DMS153 (cell line): ENCODE data around the gene ZCWPW1.
A peak's percentile ranks its signal among the peaks of the same experiment; 100 is the strongest.

ENCODE experiments used
- DNase-seq: peaks from one replicate; lab custom pipeline; 2025; lab: John Stamatoyannopoulos, UW

The ZCWPW1 gene

GRCh38 chr7:100428199-100428966 lies at the start of gene ZCWPW1:
TSS of gene ZCWPW1 (minus strand) at chr7:100428703. CDS start at chr7:100420649, 8,054 bp downstream.
- peak; percentile 97 for DNase-seq

GRCh38 chr7:100477871-100478267 lies 49.4 kb upstream of the ZCWPW1 start:
- no peak for DNase-seq

GRCh38 chr7:100476903-100477870 lies 48.7 kb upstream of the ZCWPW1 start:
- DNase-seq, result no peak

- no peak for DNase-seq
Observed at GRCh38 chr7:100476101-100476780, 47.7 kb upstream of the ZCWPW1 start.

- DNase-seq, result no peak
Observed at GRCh38 chr7:100475549-100475948, 47.0 kb upstream of the ZCWPW1 start.

GRCh38 chr7:100472854-100473499 lies 44.5 kb upstream of the ZCWPW1 start:
- no peak for DNase-seq

GRCh38 chr7:100472121-100472851 lies 43.8 kb upstream of the ZCWPW1 start:
- no peak for DNase-seq

GRCh38 chr7:100471021-100471420 lies 42.5 kb upstream of the ZCWPW1 start:
- DNase-seq, result no peak

GRCh38 chr7:100469227-100470044 lies 40.9 kb upstream of the ZCWPW1 start:
- peak; percentile 30 for DNase-seq

GRCh38 chr7:100467638-100468373 lies 39.3 kb upstream of the ZCWPW1 start:
- no peak for DNase-seq

- DNase-seq, result no peak
Observed at GRCh38 chr7:100466653-100467605, 38.4 kb upstream of the ZCWPW1 start.

- peak; percentile 44 for DNase-seq
Observed at GRCh38 chr7:100465702-100466311, 37.3 kb upstream of the ZCWPW1 start.

GRCh38 chr7:100465299-100465698 lies 36.8 kb upstream of the ZCWPW1 start:
- no peak for DNase-seq

- no peak for DNase-seq
Observed at GRCh38 chr7:100464791-100465190, 36.3 kb upstream of the ZCWPW1 start.

- no peak for DNase-seq
Observed at GRCh38 chr7:100464210-100464660, 35.7 kb upstream of the ZCWPW1 start, which contains the start of gene SPACDR. TSS of gene SPACDR (minus strand) at chr7:100464260. CDS start at chr7:100464025, 235 bp downstream.

GRCh38 chr7:100457033-100457432 lies 28.5 kb upstream of the ZCWPW1 start:
- DNase-seq, result no peak

GRCh38 chr7:100456562-100456961 lies 28.1 kb upstream of the ZCWPW1 start:
- DNase-seq, result no peak

GRCh38 chr7:100455206-100455605 lies 26.7 kb upstream of the ZCWPW1 start:
- no peak for DNase-seq
